ENCODE results near the gene ST6GAL2. TPM values are rescaled to one million over a fixed set of nuclear protein-coding genes. Genes with fewer than 3 reads are reported as not detected.

The ST6GAL2 gene
- total and polyA plus RNA-seq, 2 of the 8 experiments (the other 6 are each of a cell fraction or from before 2014, with no cell fraction given) = 2.7 to 17.5 TPM

DNA sequence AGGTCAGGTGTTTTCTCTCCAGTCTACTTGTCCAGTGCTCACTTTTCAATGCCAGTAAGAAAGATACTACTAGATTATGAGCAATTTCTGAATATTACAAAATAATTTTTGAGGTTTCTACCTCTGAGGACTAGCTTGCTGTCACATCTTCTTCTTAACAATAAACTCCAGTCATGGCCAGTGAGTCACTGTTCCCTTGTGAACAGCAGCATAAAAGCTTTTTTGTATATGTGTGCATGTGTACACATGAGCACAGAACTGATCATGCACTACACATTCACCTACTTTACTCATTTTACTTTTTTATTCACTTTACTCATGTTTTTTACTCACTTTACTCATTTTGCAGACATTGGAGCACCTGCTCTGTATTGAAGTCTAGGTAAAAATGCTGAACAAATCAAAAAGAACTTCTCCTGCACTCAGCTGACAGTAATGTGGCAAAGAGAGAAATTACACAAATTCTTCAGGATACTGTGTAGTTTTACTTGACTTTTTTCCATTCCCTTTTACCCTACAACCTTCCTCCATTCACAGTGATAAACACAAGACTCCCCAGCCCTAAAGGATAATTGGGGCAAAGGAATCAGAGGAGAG is 28.0 kb downstream of the ST6GAL2 start:
- Histone ChIP-seq H3K14ac (ENCODE audit: insufficient read length) (no peak overlapping the region), H3K56ac (replicated peaks; ENCODE audit: insufficient read length, low read depth, low read length) (no peak overlapping the region)
- no peak for FAIRE-seq
- TF ChIP-seq RFX5 (IDR thresholded peaks at IDR 0.05; ENCODE audit: borderline replicate concordance, low read depth, low read length) = no peak
- no peak for TF ChIP-seq TAF7 (optimal IDR thresholded peaks at IDR 0.05; ENCODE audit: borderline replicate concordance, low read depth, low read length)
- no peak for TF ChIP-seq CEBPB (IDR thresholded peaks at IDR 0.05; ENCODE audit: low read depth, low read length)
- TF ChIP-seq NRF1 (IDR thresholded peaks at IDR 0.05; ENCODE audit: low read depth, low read length) = no peak
- TF ChIP-seq BCL11A (IDR thresholded peaks at IDR 0.05; ENCODE audit: low read depth in 2 of 2, low read length in 2 of 2) = no peak
- no peak for TF ChIP-seq POLR2AphosphoS5 (IDR thresholded peaks at IDR 0.05; ENCODE audit: low read depth, low read length)
- no peak for TF ChIP-seq EZH2 (IDR thresholded peaks at IDR 0.05; ENCODE audit: low read depth, low read length, severe bottlenecking)
- no peak for TF ChIP-seq SRF (IDR thresholded peaks at IDR 0.05; ENCODE audit: low read depth, low read length)
- TF ChIP-seq RAD21 (IDR thresholded peaks at IDR 0.05 in 1 of 2, conservative IDR thresholded peaks at IDR 0.05 in 1 of 2; ENCODE audit: low read depth in 2 of 2, low read length in 2 of 2) = no peak

More for the DNA sequence above, 28.0 kb downstream of the ST6GAL2 start:
- Histone ChIP-seq H2BK5ac (ENCODE audit: low read depth, low read length) (no peak overlapping the region), H3K79me1 (ENCODE audit: low read depth, low read length) (peaks cover 3% of the 10 kb centered on the region; the same call in 1 of the 2 replicates), H2BK20ac (ENCODE audit: low read length) (no peak overlapping the region), H3K18ac (ENCODE audit: extremely low read depth, low read length) (no peak overlapping the region), H4K20me1 (replicated peaks in 1 of 2; ENCODE audit: control insufficient read depth in 1 of 2, insufficient read depth in 2 of 2, low read length in 2 of 2) (no peaks in the 10 kb centered on the region), H4K8ac (ENCODE audit: extremely low read depth, insufficient read depth, low read length) (no peak overlapping the region), H3K4me2 (ENCODE audit: insufficient read depth in 1 of 2, low read depth in 2 of 2, low read length in 2 of 2) (no peak overlapping the region), H3K23me2 (ENCODE audit: low read depth, low read length) (no peaks in the 10 kb centered on the region; the same call in 1 of the 2 replicates), H3K4me3 (ENCODE audit: extremely low read depth in 1 of 4, insufficient read depth in 2 of 4, low read depth in 3 of 4, low read length in 4 of 4) (no peak overlapping the region), H2AFZ (ENCODE audit: low read length) (no peak overlapping the region), H2BK120ac (replicated peaks; ENCODE audit: low read depth, low read length) (no peak overlapping the region), H4K5ac (ENCODE audit: insufficient read length, low read depth, low read length) (no peak overlapping the region), H3K36me3 (ENCODE audit: control insufficient read depth in 2 of 4, insufficient read depth in 4 of 4, low read length in 3 of 4) (no peaks in the 10 kb centered on the region), H3K4me1 (replicated peaks in 1 of 4; ENCODE audit: control insufficient read depth in 3 of 4, insufficient read depth in 4 of 4, low read length in 3 of 4) (peaks cover 0 to 7% (median 2%) of the 10 kb centered on the region in 4 experiments; a peak in 4 of 7 replicates), H3K27ac (ENCODE audit: low read depth, low read length) (no peak overlapping the region), H3K4ac (replicated peaks; ENCODE audit: insufficient read length, low read depth, low read length) (no peak overlapping the region), H3K27me3 (replicated peaks in 1 of 4; ENCODE audit: control insufficient read depth in 3 of 4, extremely low read depth in 1 of 4, insufficient read depth in 3 of 4, low read length in 3 of 4) (no peaks in the 10 kb centered on the region), H2AK5ac (ENCODE audit: low read depth, low read length) (no peak overlapping the region), H3K23ac (ENCODE audit: insufficient read length) (no peak overlapping the region), H2BK15ac (ENCODE audit: low read length) (no peak overlapping the region), H3K79me2 (ENCODE audit: control insufficient read depth in 1 of 2, insufficient read depth in 2 of 2, low read length in 2 of 2) (0 out of 4 replicates have a peak, but pooled peaks cover 0 to 5% of the 10 kb centered on the region in 2 experiments), H4K91ac (replicated peaks; ENCODE audit: insufficient read length, low read length) (no peak overlapping the region), H2BK12ac (ENCODE audit: low read depth, low read length) (no peak overlapping the region), H3K9ac (replicated peaks in 1 of 4; ENCODE audit: extremely low read depth in 1 of 4, low read depth in 3 of 4, low read length in 3 of 4) (no peak overlapping the region), H3K9me3 (ENCODE audit: insufficient read depth in 2 of 2, low read depth in 1 of 2, low read length in 1 of 2) (peaks cover 3 to 5% of the 10 kb centered on the region in 2 experiments; a peak in 2 of 4 replicates)
- ChIA-PET POLR2A (ENCODE audit: partially characterized antibody) (no interaction called here), CTCF (ENCODE audit: partially characterized antibody) (no interaction called here)
- DNase-seq (ENCODE audit: low read depth in 1 of 2, low spot score in 2 of 2) = no peak

Data from H1 (cell line).